Measurements from ENCODE around the gene SPINK2. TPM values are rescaled to one million over a fixed set of nuclear protein-coding genes. Genes with fewer than 3 reads are reported as not detected.

SPINK2 gene
- total and polyA plus RNA-seq, 2 donors (not counting 3 experiments of a cell fraction or from before 2014, with no cell fraction given) = 0.71 TPM; not detected in 1

DNA sequence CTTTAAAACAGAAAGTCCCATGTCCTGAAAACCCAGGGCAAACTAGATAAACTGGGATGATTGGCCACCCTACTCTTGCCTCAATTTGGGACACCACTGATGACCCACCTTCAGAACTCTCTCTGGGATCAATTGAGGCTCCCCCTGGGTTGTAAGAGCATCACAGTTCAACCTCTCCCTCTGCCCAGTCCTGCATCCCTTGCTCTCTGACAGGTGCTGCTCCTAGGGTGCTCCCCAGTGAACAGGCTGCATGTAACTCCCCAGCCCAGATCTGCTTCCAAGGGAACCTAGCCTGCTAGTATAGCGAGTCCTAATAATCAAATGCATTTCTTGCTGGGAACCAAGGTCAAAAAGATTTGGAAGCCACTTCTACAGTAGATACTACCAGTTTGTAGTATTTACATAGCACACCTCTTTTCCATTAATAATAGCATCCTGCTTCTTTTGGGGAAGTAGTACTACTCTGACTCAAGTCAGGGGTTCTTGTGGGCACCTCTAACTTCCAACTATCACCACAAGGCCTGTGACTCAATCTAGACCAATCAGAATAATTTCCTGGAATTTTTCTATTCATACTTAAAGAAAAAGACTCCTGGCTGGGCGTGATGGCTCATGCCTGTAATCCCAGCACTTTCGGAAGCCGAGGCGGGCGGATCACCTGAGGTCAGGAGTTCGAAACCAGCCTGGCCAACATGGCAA lies 42.1 kb upstream of the SPINK2 start:
- Histone ChIP-seq H3K27me3 (ENCODE audit: control insufficient read depth in 2 of 2, insufficient read depth in 2 of 2, low read length in 2 of 2) (peaks cover 0 to 1% of the 10 kb centered on the region in 2 experiments), H2AFZ (ENCODE audit: low read depth, low read length) (no peak overlapping the region), H3K79me2 (ENCODE audit: control insufficient read depth, insufficient read depth, low read length) (no peaks in the 10 kb centered on the region), H3K4me3 (replicated peaks in 1 of 3; ENCODE audit: insufficient read depth in 1 of 3, low read depth in 1 of 3, low read length in 3 of 3) (no peak overlapping the region), H3K9me1 (replicated peaks; ENCODE audit: control insufficient read depth, extremely low read depth, insufficient read depth, low read length) (no peaks in the 10 kb centered on the region), H3K9ac (replicated peaks; ENCODE audit: extremely low read depth, insufficient read depth, low read length) (no peak overlapping the region), H3K27ac (ENCODE audit: insufficient read depth, low read depth, low read length) (no peak overlapping the region), H3K36me3 (ENCODE audit: control insufficient read depth in 2 of 2, extremely low read depth in 1 of 2, insufficient read depth in 2 of 2, low read length in 2 of 2) (no peaks in the 10 kb centered on the region), H3K9me3 (replicated peaks; ENCODE audit: control insufficient read depth, insufficient read depth, low read length) (no peaks in the 10 kb centered on the region), H3K4me1 (ENCODE audit: control insufficient read depth, extremely low read depth, insufficient read depth, low read length) (no peaks in the 10 kb centered on the region), H3K4me2 (ENCODE audit: insufficient read depth, low read length) (no peak overlapping the region), H4K20me1 (replicated peaks; ENCODE audit: control insufficient read depth, extremely low read depth, insufficient read depth, low read length) (no peaks in the 10 kb centered on the region)
- no peak for TF ChIP-seq JUN (IDR thresholded peaks at IDR 0.05; ENCODE audit: borderline replicate concordance, insufficient read depth, insufficient read length, low read depth)
- no peak for TF ChIP-seq POLR2AphosphoS5 (IDR thresholded peaks at IDR 0.05; ENCODE audit: insufficient read depth, low read depth, low read length)
- TF ChIP-seq EZH2 (IDR thresholded peaks at IDR 0.05; ENCODE audit: borderline replicate concordance, low read depth, low read length, severe bottlenecking) = no peak
- TF ChIP-seq FOS (IDR thresholded peaks at IDR 0.05; ENCODE audit: borderline replicate concordance, insufficient read depth, low read length) = no peak
- no peak for TF ChIP-seq MYC (IDR thresholded peaks at IDR 0.05; ENCODE audit: low read depth, low read length)
- TF ChIP-seq, protein P1, sequence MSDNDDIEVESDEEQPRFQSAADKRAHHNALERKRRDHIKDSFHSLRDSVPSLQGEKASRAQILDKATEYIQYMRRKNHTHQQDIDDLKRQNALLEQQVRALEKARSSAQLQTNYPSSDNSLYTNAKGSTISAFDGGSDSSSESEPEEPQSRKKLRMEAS (IDR thresholded peaks at IDR 0.05; ENCODE audit: insufficient read depth, insufficient read length) = no peak
- TF ChIP-seq GATA2 (IDR thresholded peaks at IDR 0.05; ENCODE audit: insufficient read depth, insufficient read length, low read depth, low read length) = no peak
- TF ChIP-seq, protein P2, sequence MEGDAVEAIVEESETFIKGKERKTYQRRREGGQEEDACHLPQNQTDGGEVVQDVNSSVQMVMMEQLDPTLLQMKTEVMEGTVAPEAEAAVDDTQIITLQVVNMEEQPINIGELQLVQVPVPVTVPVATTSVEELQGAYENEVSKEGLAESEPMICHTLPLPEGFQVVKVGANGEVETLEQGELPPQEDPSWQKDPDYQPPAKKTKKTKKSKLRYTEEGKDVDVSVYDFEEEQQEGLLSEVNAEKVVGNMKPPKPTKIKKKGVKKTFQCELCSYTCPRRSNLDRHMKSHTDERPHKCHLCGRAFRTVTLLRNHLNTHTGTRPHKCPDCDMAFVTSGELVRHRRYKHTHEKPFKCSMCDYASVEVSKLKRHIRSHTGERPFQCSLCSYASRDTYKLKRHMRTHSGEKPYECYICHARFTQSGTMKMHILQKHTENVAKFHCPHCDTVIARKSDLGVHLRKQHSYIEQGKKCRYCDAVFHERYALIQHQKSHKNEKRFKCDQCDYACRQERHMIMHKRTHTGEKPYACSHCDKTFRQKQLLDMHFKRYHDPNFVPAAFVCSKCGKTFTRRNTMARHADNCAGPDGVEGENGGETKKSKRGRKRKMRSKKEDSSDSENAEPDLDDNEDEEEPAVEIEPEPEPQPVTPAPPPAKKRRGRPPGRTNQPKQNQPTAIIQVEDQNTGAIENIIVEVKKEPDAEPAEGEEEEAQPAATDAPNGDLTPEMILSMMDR (IDR thresholded peaks at IDR 0.05; ENCODE audit: extremely low read depth in 1 of 2, insufficient read depth in 1 of 2, low read depth in 1 of 2, low read length in 2 of 2) = no peak
- DNase-seq (ENCODE audit: low read depth, low spot score) (no peak), FAIRE-seq (no peak)
- intact Hi-C loops (cut with micrococcal nuclease) (no loop called here), dilution Hi-C loops (cut with MboI; ENCODE audit: extremely low pct_ligation_motif_present, low sequenced_read_pairs) (no loop called here)
- BruUV-seq (replicated peaks) = no TSS peak
- ChIA-PET POLR2A (no interaction called here), CTCF (no interaction called here)

Measured in endothelial cell of umbilical vein (primary cell).